Stimulated activated CD4-positive, alpha-beta T cell treated with anti-CD3 and anti-CD28 coated beads, TNF-alpha, amount 100 ng/mL, for 4 hours (primary cell): ENCODE results near the gene PPP6R2.
"Not testable (repeated sequence)": the region's sequence is repeated elsewhere in the genome, so short reads cannot be mapped to it uniquely, and the experiment has no call there.

Experiments used
- DNase-seq, 3 experiments: peaks; one replicate each; pipeline ENCODE4 v3.0.0-alpha.2; 2020; ENCODE audit warnings: low read depth in 3 of 3

The PPP6R2 gene

GRCh38 chr22:50425179-50425916 is 82.2 kb downstream of the PPP6R2 start:
- no peak for DNase-seq

- DNase-seq, result no peak
Measured at GRCh38 chr22:50432131-50432876, 89.2 kb downstream of the PPP6R2 start.

- DNase-seq, result not testable (repeated sequence)
Measured at GRCh38 chr22:50432877-50433510, 89.9 kb downstream of the PPP6R2 start.

GRCh38 chr22:50434849-50435248 is 91.7 kb downstream of the PPP6R2 start:
- DNase-seq, result no peak

GRCh38 chr22:50435291-50436014 is 92.3 kb downstream of the PPP6R2 start:
- no peak for DNase-seq

GRCh38 chr22:50436015-50436830 is 93.1 kb downstream of the PPP6R2 start:
- no peak for DNase-seq

- no peak for DNase-seq
Measured at GRCh38 chr22:50436841-50437341, 93.8 kb downstream of the PPP6R2 start.

- no peak for DNase-seq
Measured at GRCh38 chr22:50437511-50438304, 94.6 kb downstream of the PPP6R2 start.

GRCh38 chr22:50438305-50439275 is 95.5 kb downstream of the PPP6R2 start:
- DNase-seq, result no peak

- no peak for DNase-seq
Measured at GRCh38 chr22:50439314-50439870, 96.3 kb downstream of the PPP6R2 start.

- no peak for DNase-seq
Measured at GRCh38 chr22:50439871-50440331, 96.8 kb downstream of the PPP6R2 start.

- no peak for DNase-seq
Measured at GRCh38 chr22:50440544-50441249, 97.6 kb downstream of the PPP6R2 start.

GRCh38 chr22:50441428-50441993 is 98.4 kb downstream of the PPP6R2 start:
- DNase-seq, result no peak

- DNase-seq, result no peak
Measured at GRCh38 chr22:50443197-50443596, 100.1 kb downstream of the PPP6R2 start.

- DNase-seq, result no peak
Measured at GRCh38 chr22:50443801-50444625, 100.9 kb downstream of the PPP6R2 start.

GRCh38 chr22:50444663-50445062 is 101.5 kb downstream of the PPP6R2 start:
- no peak for DNase-seq
